A549 (cell line): ENCODE data around the gene SEC24D. TPM values are rescaled to one million over a fixed set of nuclear protein-coding genes. Genes with fewer than 3 reads are reported as not detected.

Experiments
- ATAC-seq, 2 experiments: fragments of 200-7000 bp in 1 of 2; fragments of >200 bp in 1 of 2; cut with Nextera tagmentation in 1 of 2; cut with Tn5 transposase in 1 of 2; 3 replicates each; pipeline versions ENCODE4 v1.8.0 to v1.9.1; 2018 to 2020; ENCODE audit warnings: mild to moderate bottlenecking in 1 of 2, moderate library complexity in 1 of 2
- CTCF ChIA-PET: fragments of 300-600 bp; sonication (Branson Sonifier 250); formaldehyde crosslinking; extraction: SDS; loops from one replicate; lab custom pipeline; 2021; ENCODE audit warnings: antibody characterized with exemption, inconsistent platforms; lab: Yijun Ruan, JAX
- POLR2A ChIA-PET: fragments of 350-600 bp; formaldehyde crosslinking; extraction: SDS; loops from one replicate; lab custom pipeline; 2021; ENCODE audit warnings: antibody characterized with exemption, inconsistent platforms; lab: Yijun Ruan, JAX
- DNase-seq, 2 experiments: peaks; one replicate each; pipeline versions ENCODE4 v3.0.0 to v3.0.0-alpha.2; 2011 to 2016; ENCODE audit warnings: low read depth in 1 of 2, low spot score in 1 of 2
- FAIRE-seq: peaks from 2 replicates; lab custom pipeline; 2011; peaks lifted over from hg19 to GRCh38; lab: Jason Lieb, UNC
- H3K27ac ChIP-seq, 2 experiments: fragments of >200 bp; sonication (Bioruptor Twin); formaldehyde crosslinking; 3 replicates each; pipeline ENCODE4 v1.5.1; 2016 to 2017
- H3K4me1 ChIP-seq: fragments of >200 bp; sonication (Bioruptor Twin); formaldehyde crosslinking; 3 replicates; pipeline ENCODE4 v1.6.1; 2016
- H3K4me2 ChIP-seq: fragments of >200 bp; sonication (Bioruptor Twin); formaldehyde crosslinking; 3 replicates; pipeline ENCODE4 v1.6.1; 2016
- H3K4me3 ChIP-seq: fragments of >200 bp; sonication (Bioruptor Twin); formaldehyde crosslinking; 3 replicates; pipeline ENCODE4 v1.5.1; 2016
- H3K9me3 ChIP-seq: fragments of >200 bp; sonication (Bioruptor Twin); formaldehyde crosslinking; 3 replicates; pipeline ENCODE4 v1.6.1; 2016
- BHLHE40 ChIP-seq: IDR thresholded peaks from 2 replicates; pipeline ENCODE4 v1.6.1; 2012; ENCODE audit warnings: low read depth, low read length, inconsistent platforms
- CEBPB ChIP-seq, 2 experiments: fragments of >200 bp in 1 of 2; sonication (Bioruptor Twin) in 1 of 2; formaldehyde crosslinking in 1 of 2; IDR thresholded peaks; 2 replicates each; pipeline ENCODE4 v1.6.1; 2012 to 2016
- CHD2 ChIP-seq: fragments of 150-350 bp; IDR thresholded peaks from 2 replicates; pipeline ENCODE4 v1.6.1; 2014; ENCODE audit warnings: low read length; ENCODE audit not compliant: partially characterized antibody
- EHF ChIP-seq: fragments of 250-450 bp; sonication (Bioruptor Pico); IDR thresholded peaks from 2 replicates; pipeline ENCODE4 v1.5.0; 2020; ENCODE audit warnings: mild to moderate bottlenecking
- FOSL2 ChIP-seq, 2 experiments: fragments of 450-650 bp in 1 of 2; fragments of >200 bp in 1 of 2; sonication (Bioruptor Twin) in 1 of 2; formaldehyde crosslinking; IDR thresholded peaks; 2 replicates each; pipeline versions ENCODE4 v1.5.0 to v1.6.1; 2016 to 2020; ENCODE audit warnings: mild to moderate bottlenecking in 1 of 2, moderate library complexity in 1 of 2
- FOXS1 ChIP-seq: fragments of 250-450 bp; sonication (Bioruptor Pico); IDR thresholded peaks from 2 replicates; pipeline ENCODE4 v1.5.0; 2020; ENCODE audit warnings: mild to moderate bottlenecking, moderate library complexity
- HOXB5 ChIP-seq: fragments of 250-450 bp; sonication (Bioruptor Pico); IDR thresholded peaks from 2 replicates; pipeline ENCODE4 v1.5.0; 2020; ENCODE audit warnings: mild to moderate bottlenecking, moderate library complexity
- JUN ChIP-seq, 2 experiments: fragments of >200 bp; sonication (Bioruptor Twin); formaldehyde crosslinking; IDR thresholded peaks; 2 replicates in 1 of 2; 3 replicates in 1 of 2; pipeline ENCODE4 v1.6.1; 2016 to 2017
- NFE2L2 ChIP-seq: fragments of 150-350 bp; conservative IDR thresholded peaks from 2 replicates; pipeline ENCODE4 v1.6.1; 2014; ENCODE audit warnings: low read length
- NR3C1 ChIP-seq: fragments of >200 bp; sonication (Bioruptor Twin); formaldehyde crosslinking; IDR thresholded peaks from 3 replicates; pipeline ENCODE4 v1.6.1; 2017
- RAD21 ChIP-seq, 2 experiments: fragments of >200 bp in 1 of 2; sonication (Bioruptor Twin) in 1 of 2; formaldehyde crosslinking in 1 of 2; IDR thresholded peaks in 1 of 2; conservative IDR thresholded peaks in 1 of 2; 2 replicates in 1 of 2; 3 replicates in 1 of 2; pipeline ENCODE4 v1.6.1; 2012 to 2018; ENCODE audit warnings: inconsistent platforms in 1 of 2
- RARB ChIP-seq: fragments of 250-450 bp; sonication (Bioruptor Pico); IDR thresholded peaks from 2 replicates; pipeline ENCODE4 v1.8.0; 2021; ENCODE audit warnings: mild to moderate bottlenecking, moderate library complexity
- RNF2 ChIP-seq: fragments of 200-600 bp; sonication (generic); IDR thresholded peaks from 2 replicates; pipeline ENCODE4 v1.6.1; 2016; ENCODE audit warnings: low read depth, mild to moderate bottlenecking, antibody characterized with exemption, moderate library complexity, borderline replicate concordance
- SMC3 ChIP-seq: fragments of >200 bp; sonication (Bioruptor Twin); formaldehyde crosslinking; IDR thresholded peaks from 3 replicates; pipeline ENCODE4 v1.6.1; 2018; ENCODE audit warnings: inconsistent platforms
- ZC3H11A ChIP-seq: fragments of 450-650 bp; IDR thresholded peaks from 2 replicates; pipeline ENCODE4 v1.6.1; 2014; ENCODE audit warnings: antibody characterized with exemption, mild to moderate bottlenecking
- ZSCAN20 ChIP-seq: fragments of 250-450 bp; sonication (Bioruptor Pico); IDR thresholded peaks from 2 replicates; pipeline ENCODE4 v1.8.0; 2022; ENCODE audit warnings: mild to moderate bottlenecking, moderate library complexity
- WGBS: methylation state at CpG from one replicate; pipeline ENCODE4 v1.1.6; 2017; ENCODE audit errors: missing lambda C conversion rate; 5-methylcytosine and 5-hydroxymethylcytosine counted together
- polyA plus RNA-seq, 4 experiments: library from polyadenylated mRNA; depleted of rRNA in 3 of 4; stranded (reverse); fragments of >200 nt; fragmentation: RNase III in 1 of 4; extraction: RNeasy Plus Mini Kit Qiagen cat#74134 plus additional on column Dnase treatment in 1 of 4; gene quantifications; 2 replicates in 3 of 4; 3 replicates in 1 of 4; pipeline ENCODE4 v1.2.3, GENCODE V29; 2011 to 2017
- TF ChIP-seq, protein P1 (sequence below): fragments of 250-450 bp; sonication (Bioruptor Pico); IDR thresholded peaks from 2 replicates; pipeline ENCODE4 v1.5.0; 2020; ENCODE audit warnings: low read depth, mild to moderate bottlenecking, moderate library complexity
- TF ChIP-seq, protein P2 (sequence below): fragments of 250-450 bp; sonication (Bioruptor Pico); IDR thresholded peaks from 2 replicates; pipeline ENCODE4 v1.5.0; 2021; ENCODE audit warnings: mild to moderate bottlenecking, moderate library complexity, borderline replicate concordance
- TF ChIP-seq, protein P3 (sequence below): IDR thresholded peaks from 2 replicates; pipeline ENCODE4 v1.6.1; 2012
- TF ChIP-seq, protein P4 (sequence below): fragments of >200 bp; sonication (Bioruptor Twin); formaldehyde crosslinking; IDR thresholded peaks from 3 replicates; pipeline ENCODE4 v1.5.1; 2016
- TF ChIP-seq, protein P5 (sequence below): fragments of >200 bp; sonication (Bioruptor Twin); formaldehyde crosslinking; IDR thresholded peaks from 2 replicates; pipeline ENCODE4 v1.6.1; 2016

Gene SEC24D
- polyA plus RNA-seq, 2 of the 4 experiments (the other 2 are of a cell fraction) = 12.8 to 15.6 TPM

DNA sequence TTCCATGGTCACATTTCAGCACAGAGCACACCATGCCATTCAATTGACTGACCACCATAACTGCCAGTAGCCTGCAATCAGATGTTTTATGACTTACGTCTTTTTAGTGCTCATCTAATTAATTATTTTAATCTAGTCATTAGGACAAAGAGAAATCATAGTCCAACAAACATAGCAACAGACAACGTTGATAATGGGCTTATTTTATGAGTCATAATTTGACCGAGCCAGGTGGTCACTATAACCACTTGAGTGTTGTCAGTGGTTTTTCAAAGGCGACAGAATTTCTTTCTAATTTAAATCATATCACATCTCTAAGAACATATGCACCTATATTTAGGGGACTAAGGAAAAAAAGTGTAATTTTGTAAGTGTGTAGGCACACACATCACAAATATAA, 1.9 kb downstream of the SEC24D start:
- H3K4me2 ChIP-seq = peak overlapping the region; percentile 61
- H3K27ac ChIP-seq = no peak overlapping the region
- FAIRE-seq (no peak), DNase-seq (no peak)
- 75% methylated on average over 4 of the region's 4 CpGs for WGBS
- CTCF ChIA-PET = no interaction called here
- H3K9me3 ChIP-seq = no peaks in the 10 kb centered on the region
- POLR2A ChIA-PET = no interaction called here
- TF ChIP-seq FOSL2 (IDR thresholded peaks at IDR 0.05) = no peak
- peak; percentile 17; the same call in 1 of the 2 replicates for TF ChIP-seq FOSL2 (CRISPR knock-in tag; IDR thresholded peaks at IDR 0.05)
- TF ChIP-seq, protein P1, sequence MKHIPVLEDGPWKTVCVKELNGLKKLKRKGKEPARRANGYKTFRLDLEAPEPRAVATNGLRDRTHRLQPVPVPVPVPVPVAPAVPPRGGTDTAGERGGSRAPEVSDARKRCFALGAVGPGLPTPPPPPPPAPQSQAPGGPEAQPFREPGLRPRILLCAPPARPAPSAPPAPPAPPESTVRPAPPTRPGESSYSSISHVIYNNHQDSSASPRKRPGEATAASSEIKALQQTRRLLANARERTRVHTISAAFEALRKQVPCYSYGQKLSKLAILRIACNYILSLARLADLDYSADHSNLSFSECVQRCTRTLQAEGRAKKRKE = no peak
- TF ChIP-seq, all 56 proteins: peak for 1
- Histone ChIP-seq H3K4me1 (peaks cover 12% of the 10 kb centered on the region), H3K4me3 (no peak overlapping the region)
- ATAC-seq = no peak

DNA sequence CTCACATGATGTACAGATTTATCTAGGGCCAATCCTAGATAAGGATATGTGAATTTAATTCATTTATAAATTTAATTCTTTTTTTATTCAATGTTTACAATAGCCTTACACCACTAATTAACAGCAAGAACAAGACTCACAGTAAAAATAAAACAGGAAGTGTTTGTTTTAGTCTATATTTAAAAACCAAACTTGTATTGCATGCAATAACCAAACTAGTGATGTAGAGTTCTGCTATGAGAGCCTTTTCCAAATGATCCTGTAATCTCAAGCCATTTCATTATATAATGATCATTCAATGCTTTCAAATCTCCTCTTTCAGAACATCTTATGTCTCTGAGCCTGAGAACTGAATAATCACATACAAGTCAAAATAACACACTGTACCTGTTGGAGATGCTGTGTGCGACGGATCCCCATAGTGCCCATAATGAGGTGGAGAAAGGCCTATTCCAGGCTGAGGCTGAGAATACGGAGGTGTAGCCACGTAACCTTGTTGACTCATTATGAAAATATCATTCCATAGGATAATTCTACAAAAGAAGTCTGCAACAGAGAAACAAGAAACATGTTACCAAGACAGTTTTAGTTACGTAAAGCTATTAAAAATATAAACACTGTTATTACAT, 2.6 kb downstream of the SEC24D start:
- POLR2A ChIA-PET = no interaction called here
- H3K9me3 ChIP-seq = no peaks in the 10 kb centered on the region
- DNase-seq (no peak), ATAC-seq (no peak), FAIRE-seq (no peak)
- H3K4me2 ChIP-seq = no peak overlapping the region
- CTCF ChIA-PET = interaction anchor here (0.6 kb wide), 1 partner anchor 57 kb away, joined by 3 read pairs; no protein-coding TSS in a partner anchor
- 92% methylated on average over 5 of the region's 5 CpGs for WGBS
- TF ChIP-seq RNF2 (no peak), BHLHE40 (no peak), NFE2L2 (no peak), NR3C1 (no peak), HOXB5 (CRISPR knock-in tag) (no peak), RAD21 (conservative IDR thresholded peaks at IDR 0.05 in 1 of 2, IDR thresholded peaks at IDR 0.05 in 1 of 2) (no peak), ZSCAN20 (no peak), JUN (IDR thresholded peaks at IDR 0.05) (no peak), EHF (CRISPR knock-in tag) (no peak), ZC3H11A (no peak), FOXS1 (CRISPR knock-in tag) (no peak), SMC3 (no peak), CHD2 (no peak), CEBPB (IDR thresholded peaks at IDR 0.05) (no peak), RARB (no peak)
- TF ChIP-seq, protein P2, sequence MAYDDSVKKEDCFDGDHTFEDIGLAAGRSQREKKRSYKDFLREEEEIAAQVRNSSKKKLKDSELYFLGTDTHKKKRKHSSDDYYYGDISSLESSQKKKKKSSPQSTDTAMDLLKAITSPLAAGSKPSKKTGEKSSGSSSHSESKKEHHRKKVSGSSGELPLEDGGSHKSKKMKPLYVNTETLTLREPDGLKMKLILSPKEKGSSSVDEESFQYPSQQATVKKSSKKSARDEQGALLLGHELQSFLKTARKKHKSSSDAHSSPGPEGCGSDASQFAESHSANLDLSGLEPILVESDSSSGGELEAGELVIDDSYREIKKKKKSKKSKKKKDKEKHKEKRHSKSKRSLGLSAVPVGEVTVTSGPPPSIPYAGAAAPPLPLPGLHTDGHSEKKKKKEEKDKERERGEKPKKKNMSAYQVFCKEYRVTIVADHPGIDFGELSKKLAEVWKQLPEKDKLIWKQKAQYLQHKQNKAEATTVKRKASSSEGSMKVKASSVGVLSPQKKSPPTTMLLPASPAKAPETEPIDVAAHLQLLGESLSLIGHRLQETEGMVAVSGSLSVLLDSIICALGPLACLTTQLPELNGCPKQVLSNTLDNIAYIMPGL (CRISPR knock-in tag) = no peak
- TF ChIP-seq, protein P3, sequence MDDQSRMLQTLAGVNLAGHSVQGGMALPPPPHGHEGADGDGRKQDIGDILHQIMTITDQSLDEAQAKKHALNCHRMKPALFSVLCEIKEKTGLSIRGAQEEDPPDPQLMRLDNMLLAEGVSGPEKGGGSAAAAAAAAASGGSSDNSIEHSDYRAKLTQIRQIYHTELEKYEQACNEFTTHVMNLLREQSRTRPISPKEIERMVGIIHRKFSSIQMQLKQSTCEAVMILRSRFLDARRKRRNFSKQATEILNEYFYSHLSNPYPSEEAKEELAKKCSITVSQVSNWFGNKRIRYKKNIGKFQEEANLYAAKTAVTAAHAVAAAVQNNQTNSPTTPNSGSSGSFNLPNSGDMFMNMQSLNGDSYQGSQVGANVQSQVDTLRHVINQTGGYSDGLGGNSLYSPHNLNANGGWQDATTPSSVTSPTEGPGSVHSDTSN = no peak
- TF ChIP-seq, protein P4, sequence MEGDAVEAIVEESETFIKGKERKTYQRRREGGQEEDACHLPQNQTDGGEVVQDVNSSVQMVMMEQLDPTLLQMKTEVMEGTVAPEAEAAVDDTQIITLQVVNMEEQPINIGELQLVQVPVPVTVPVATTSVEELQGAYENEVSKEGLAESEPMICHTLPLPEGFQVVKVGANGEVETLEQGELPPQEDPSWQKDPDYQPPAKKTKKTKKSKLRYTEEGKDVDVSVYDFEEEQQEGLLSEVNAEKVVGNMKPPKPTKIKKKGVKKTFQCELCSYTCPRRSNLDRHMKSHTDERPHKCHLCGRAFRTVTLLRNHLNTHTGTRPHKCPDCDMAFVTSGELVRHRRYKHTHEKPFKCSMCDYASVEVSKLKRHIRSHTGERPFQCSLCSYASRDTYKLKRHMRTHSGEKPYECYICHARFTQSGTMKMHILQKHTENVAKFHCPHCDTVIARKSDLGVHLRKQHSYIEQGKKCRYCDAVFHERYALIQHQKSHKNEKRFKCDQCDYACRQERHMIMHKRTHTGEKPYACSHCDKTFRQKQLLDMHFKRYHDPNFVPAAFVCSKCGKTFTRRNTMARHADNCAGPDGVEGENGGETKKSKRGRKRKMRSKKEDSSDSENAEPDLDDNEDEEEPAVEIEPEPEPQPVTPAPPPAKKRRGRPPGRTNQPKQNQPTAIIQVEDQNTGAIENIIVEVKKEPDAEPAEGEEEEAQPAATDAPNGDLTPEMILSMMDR = no peak
- TF ChIP-seq, protein P5, sequence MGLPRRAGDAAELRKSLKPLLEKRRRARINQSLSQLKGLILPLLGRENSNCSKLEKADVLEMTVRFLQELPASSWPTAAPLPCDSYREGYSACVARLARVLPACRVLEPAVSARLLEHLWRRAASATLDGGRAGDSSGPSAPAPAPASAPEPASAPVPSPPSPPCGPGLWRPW = no peak
- no peak overlapping the region for H3K27ac ChIP-seq
- H3K4me3 ChIP-seq = no peak overlapping the region
- H3K4me1 ChIP-seq = peaks cover 12% of the 10 kb centered on the region
